Tibial artery (tissue), 4 donors: ENCODE results near the gene FSTL3.
A peak's percentile ranks its signal among the peaks of the same experiment; 100 is the strongest.

Experiments used
- DNase-seq, 2 donors: peaks; one replicate each; pipeline ENCODE4 v3.0.0-alpha.2; 2019
- H3K27ac ChIP-seq, 2 donors: fragments of 200-600 bp; sonication (generic) in 1 of 2; 1 replicate in 1 of 2; 2 replicates in 1 of 2; pipeline ENCODE4 v1.5.1; 2018 to 2019; ENCODE audit warnings: mild to moderate bottlenecking in 1 of 2
- H3K27me3 ChIP-seq, 2 donors: fragments of 200-600 bp; sonication (generic) in 1 of 2; one replicate each; pipeline versions ENCODE4 v1.5.1 to v1.6.0; 2016 to 2019
- H3K36me3 ChIP-seq, 3 donors: fragments of 200-600 bp; sonication (generic) in 2 of 3; one replicate each; pipeline ENCODE4 v1.5.1; 2016 to 2019; ENCODE audit warnings: mild to moderate bottlenecking in 2 of 3
- H3K4me1 ChIP-seq, 4 donors: fragments of 200-600 bp; sonication (generic) in 2 of 4; 1 replicate in 3 of 4; 2 replicates in 1 of 4; pipeline ENCODE4 v1.5.1; 2016 to 2019
- H3K4me3 ChIP-seq, 2 donors: fragments of 200-600 bp; sonication (generic) in 1 of 2; 1 replicate in 1 of 2; 2 replicates in 1 of 2; pipeline ENCODE4 v1.5.1; 2018 to 2019; ENCODE audit warnings: mild to moderate bottlenecking in 2 of 2
- H3K9me3 ChIP-seq, 3 donors: fragments of 200-600 bp; sonication (generic) in 1 of 3; one replicate each; pipeline ENCODE4 v1.5.1; 2016 to 2019
- CTCF ChIP-seq, 2 experiments: fragments of 200-600 bp in 1 of 2; fragments of 450-650 bp in 1 of 2; IDR thresholded peaks; one replicate each; pipeline ENCODE4 v1.5.1; 2017 to 2019; ENCODE audit warnings: antibody characterized with exemption in 2 of 2, mild to moderate bottlenecking in 1 of 2, moderate library complexity in 1 of 2
- intact Hi-C: fragments of 100-400 bp; cut with DNase I; formaldehyde crosslinking; loops from one replicate; pipeline ENCODE4 v1.15.0; 2023; ENCODE audit warnings: low total_unique reads

FSTL3 gene

DNA sequence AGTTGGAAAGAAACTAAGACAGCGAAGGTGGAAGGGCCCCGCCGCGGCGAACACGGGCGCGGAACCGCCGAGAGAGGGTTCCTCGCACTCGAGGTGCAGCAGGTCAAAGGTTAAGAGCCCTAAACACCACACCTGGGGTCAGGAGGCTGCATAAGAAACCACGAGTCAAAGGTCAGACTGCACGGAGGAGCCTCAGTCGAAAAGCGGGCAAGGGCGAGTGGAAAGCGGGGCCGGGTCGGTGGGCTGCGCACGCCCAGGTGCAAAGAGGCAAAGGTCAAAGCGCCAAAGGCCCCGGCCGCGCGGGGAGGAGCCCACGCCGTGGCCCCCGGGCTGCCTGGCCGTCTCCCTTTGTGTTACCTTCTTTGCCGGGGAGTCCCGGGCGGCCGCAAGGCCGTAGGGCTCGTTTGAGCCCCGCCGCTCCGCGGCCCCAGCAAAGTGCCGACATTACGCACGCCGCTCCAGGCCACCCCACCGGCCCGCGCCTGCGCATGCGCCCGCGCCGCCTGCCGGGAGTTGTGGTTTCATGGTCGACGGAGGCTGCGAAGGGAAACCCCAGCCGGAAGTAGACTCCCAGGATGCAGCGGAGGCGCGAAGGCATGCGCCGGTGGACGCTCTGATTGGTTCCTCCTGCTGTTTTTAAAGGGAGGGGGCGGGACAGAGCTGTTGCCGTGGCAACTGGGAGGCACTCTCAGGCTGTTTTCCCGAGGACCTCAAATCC is 43.0 kb upstream of the FSTL3 start, which contains the start of gene POLRMT:
POLRMT (minus strand) TSS at position 470 of the 718 bp plus-strand sequence; CDS start at position 445, 25 bp downstream.
- Histone ChIP-seq H3K27me3 (no peaks in the 10 kb centered on the region), H3K4me1 (peaks cover 0 to 29% (median 23%) of the 10 kb centered on the region in 4 donors), H3K36me3 (peaks cover 15 to 30% (median 22%) of the 10 kb centered on the region in 3 donors), H3K4me3 (peak within 1 kb of the TSS; percentile 86 to 87), H3K9me3 (no peaks in the 10 kb centered on the region), H3K27ac (peak within 1 kb of the TSS; percentile 65 to 76)
- DNase-seq = peak; percentile 98 to 99
- no peak for TF ChIP-seq CTCF (IDR thresholded peaks at IDR 0.05)
- intact Hi-C loops = no loop called here

DNA sequence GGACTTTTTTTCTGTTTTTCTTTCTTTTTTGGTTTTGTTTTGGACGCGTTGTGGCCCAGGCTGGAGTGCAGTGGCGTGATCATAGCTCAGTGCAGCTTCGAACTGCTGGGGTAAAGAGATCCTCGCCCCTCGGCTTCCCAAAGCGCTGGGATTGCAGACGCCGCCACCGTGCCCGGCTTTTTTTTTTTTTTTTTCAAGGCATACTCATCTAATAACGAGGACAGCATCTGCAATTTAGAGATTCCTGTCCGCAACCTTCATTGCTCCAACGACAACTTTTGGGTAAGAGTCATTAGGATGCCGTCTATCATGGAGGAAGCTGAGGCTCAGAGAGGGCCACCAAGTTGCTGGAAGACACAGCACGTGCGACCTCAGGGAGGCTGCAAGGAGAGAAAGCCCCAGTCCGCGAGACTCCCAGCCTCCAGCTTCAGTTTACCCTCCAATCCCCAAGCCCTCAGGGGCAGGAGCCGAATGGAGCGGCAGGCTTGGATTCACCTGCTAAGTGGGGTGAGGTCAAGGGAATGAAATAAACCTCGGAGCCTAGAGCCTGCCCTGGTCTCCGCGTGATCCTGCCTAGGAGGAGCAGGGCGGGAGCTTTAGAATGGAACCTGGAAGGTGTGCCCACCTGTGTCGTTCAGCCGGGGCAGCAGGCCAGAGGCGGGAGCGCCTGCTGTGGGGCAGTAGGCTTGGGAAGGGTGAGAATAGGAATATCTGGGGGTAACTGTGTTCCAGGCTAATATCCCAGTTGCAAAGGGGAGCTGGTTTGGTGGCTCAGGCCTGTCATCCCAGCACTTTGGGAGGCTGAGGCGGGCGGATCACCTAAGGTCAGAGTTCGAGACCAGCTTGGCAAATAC is 42.2 kb upstream of the FSTL3 start:
- intact Hi-C loops = no loop called here
- H3K27me3 ChIP-seq = no peaks in the 10 kb centered on the region
- peaks cover 8 to 22% (median 19%) of the 10 kb centered on the region in 3 donors for H3K36me3 ChIP-seq
- TF ChIP-seq CTCF (IDR thresholded peaks at IDR 0.05) = no peak
- H3K4me1 ChIP-seq = peaks cover 0 to 35% (median 27%) of the 10 kb centered on the region in 4 donors
- H3K4me3 ChIP-seq = peak overlapping the region; percentile 86 to 87
- no peaks in the 10 kb centered on the region for H3K9me3 ChIP-seq
- DNase-seq = no peak
- H3K27ac ChIP-seq = peak overlapping the region; percentile 39 to 75

DNA sequence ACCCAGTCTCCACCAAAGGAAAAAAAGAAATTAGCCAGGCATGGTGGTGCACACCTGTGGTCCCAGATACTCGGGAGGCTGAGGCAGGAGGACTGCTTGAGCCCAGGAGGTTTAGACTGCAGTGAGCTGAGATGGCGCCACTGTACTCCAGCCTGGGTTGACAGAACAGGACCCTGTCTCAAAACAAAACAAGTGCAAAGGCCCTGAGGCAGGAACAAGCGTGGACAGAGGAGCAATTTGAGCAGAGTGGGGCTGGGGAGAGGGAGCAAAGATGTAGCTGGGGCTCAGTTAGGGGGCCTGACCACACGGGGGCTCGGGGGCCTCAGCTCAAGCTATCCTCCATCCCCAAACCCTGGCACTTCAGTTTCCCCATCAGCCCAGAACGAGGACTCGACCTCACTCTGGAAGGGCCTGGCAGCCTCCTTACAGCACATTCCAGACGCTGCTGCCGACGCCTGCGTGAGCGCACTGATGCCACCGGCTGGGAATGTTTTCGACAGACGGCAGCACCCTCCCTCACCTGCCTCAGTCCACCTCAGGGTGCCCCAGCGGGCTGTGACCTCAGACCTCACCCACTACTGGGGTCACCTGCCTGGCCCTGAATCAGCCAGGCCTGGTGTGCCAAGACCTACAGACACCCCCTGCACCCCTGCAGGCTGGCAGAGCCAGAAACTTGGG is 41.1 kb upstream of the FSTL3 start:
- H3K36me3 ChIP-seq = peaks cover 0 to 11% (median 8%) of the 10 kb centered on the region in 3 donors
- TF ChIP-seq CTCF (IDR thresholded peaks at IDR 0.05) = no peak
- H3K27me3 ChIP-seq = no peaks in the 10 kb centered on the region
- no peak for DNase-seq
- no peak overlapping the region for H3K27ac ChIP-seq
- H3K4me1 ChIP-seq = peaks cover 0 to 44% (median 32%) of the 10 kb centered on the region in 4 donors
- H3K4me3 ChIP-seq = no peak overlapping the region
- intact Hi-C loops = no loop called here
- H3K9me3 ChIP-seq = no peaks in the 10 kb centered on the region

GRCh38 chr19:638906-639252 is 37.3 kb upstream of the FSTL3 start:
- TF ChIP-seq CTCF (IDR thresholded peaks at IDR 0.05) = no peak
- no peak for DNase-seq
- peak overlapping the region; percentile 52 to 67 for H3K4me3 ChIP-seq
- peaks cover 0 to 34% (median 20%) of the 10 kb centered on the region in 4 donors for H3K4me1 ChIP-seq
- H3K27ac ChIP-seq = peak overlapping the region; percentile 68 to 71
- intact Hi-C loops = no loop called here
- H3K9me3 ChIP-seq = no peaks in the 10 kb centered on the region
- H3K36me3 ChIP-seq = no peaks in the 10 kb centered on the region
- H3K27me3 ChIP-seq = no peaks in the 10 kb centered on the region
